Muscle layer of colon (tissue), 2 donors: ENCODE results near the gene ABHD17C.

Experiments
- H3K27ac ChIP-seq: one replicate; pipeline ENCODE4 v1.7.0; 2013; ENCODE audit warnings: low read depth, mild to moderate bottlenecking, low read length, moderate library complexity
- H3K27me3 ChIP-seq, 2 donors: one replicate each; pipeline ENCODE4 v1.7.0; 2013; ENCODE audit warnings: low read length in 2 of 2, mild to moderate bottlenecking in 2 of 2; ENCODE audit not compliant: insufficient read depth in 2 of 2, control insufficient read depth in 1 of 2
- H3K36me3 ChIP-seq: one replicate; pipeline ENCODE4 v1.7.0; 2013; ENCODE audit warnings: mild to moderate bottlenecking, low read length; ENCODE audit not compliant: insufficient read depth
- H3K4me1 ChIP-seq: one replicate; pipeline ENCODE4 v1.7.0; 2013; ENCODE audit warnings: mild to moderate bottlenecking, low read length; ENCODE audit not compliant: insufficient read depth
- H3K4me3 ChIP-seq, 2 donors: one replicate each; pipeline ENCODE4 v1.7.0; 2013; ENCODE audit warnings: low read length in 2 of 2, low read depth in 1 of 2, mild to moderate bottlenecking in 1 of 2, moderate library complexity in 1 of 2
- H3K9ac ChIP-seq: one replicate; pipeline ENCODE4 v1.7.0; 2013; ENCODE audit warnings: low read length
- H3K9me3 ChIP-seq: one replicate; pipeline ENCODE4 v1.7.0; 2013; ENCODE audit warnings: mild to moderate bottlenecking, low read length
- donor health status: abdominal sarcoma.
- donor health status: Adenocarcinoma of cecum.

Gene ABHD17C

DNA sequence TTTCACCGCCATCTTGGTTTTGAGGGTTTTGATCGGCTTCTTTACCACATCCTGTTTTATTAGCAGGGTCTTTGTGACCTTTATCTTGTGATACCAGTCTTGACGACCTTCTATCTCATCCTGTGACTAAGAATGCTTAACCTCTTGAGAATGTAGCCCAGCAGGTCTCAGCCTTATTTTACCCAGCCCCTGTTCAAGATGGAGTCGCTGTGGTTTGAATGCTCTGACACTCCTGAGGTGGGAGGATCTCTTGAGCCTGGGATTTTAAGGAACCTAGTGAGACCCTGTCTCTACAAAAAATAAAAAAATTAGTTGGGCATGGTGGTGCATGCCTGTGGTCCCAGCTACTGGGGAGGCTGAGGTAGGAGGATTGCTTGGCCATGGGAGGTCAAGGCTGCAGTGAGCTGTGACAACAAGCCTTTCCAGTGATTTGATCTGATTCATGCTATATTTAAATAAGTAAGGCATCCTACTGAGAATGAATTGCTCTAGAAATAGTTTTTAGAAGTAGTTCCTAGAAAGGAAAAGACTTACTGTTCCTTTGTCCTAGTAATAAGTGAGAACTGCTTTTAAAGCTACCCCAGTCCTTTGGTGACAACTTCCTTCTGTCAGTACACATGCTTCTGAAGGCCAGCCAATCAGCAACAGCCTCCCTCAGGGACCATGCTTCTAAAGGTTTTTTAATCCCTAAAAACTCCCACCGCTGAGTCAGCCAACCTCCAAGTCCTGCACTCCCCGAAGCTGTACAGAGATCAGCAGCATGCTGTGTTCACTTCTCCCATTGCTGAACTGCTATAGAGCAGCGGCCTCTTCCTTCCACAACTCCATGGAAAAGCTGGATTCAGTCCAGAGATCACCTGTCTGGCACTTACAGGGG lies 75.0 kb downstream of the ABHD17C start:
- H3K36me3 ChIP-seq = no peaks in the 10 kb centered on the region
- no peaks in the 10 kb centered on the region for H3K27me3 ChIP-seq
- H3K4me1 ChIP-seq = no peaks in the 10 kb centered on the region
- no peak overlapping the region for H3K27ac ChIP-seq
- H3K9ac ChIP-seq = no peak overlapping the region
- no peak overlapping the region for H3K4me3 ChIP-seq
- H3K9me3 ChIP-seq = no peaks in the 10 kb centered on the region

DNA sequence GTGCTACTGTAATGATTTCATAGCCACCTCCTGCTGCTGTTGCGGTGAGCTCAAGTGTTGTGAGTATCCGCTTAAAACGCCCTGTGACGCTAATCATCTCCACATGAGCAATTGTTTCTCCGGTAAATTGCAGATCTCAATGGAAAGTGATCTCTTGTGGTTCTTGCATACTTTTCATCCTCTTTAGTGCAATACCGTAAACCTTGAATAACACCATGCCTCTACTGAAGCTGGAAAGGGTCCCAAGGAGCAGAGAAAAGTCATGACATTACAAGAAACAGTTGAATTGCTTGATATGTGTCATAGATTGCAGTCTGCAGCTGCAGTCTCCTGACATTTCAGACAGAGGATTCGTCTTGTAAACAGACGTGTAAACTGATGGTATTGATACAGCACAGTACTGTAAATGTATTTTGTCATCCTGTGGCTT lies 78.0 kb downstream of the ABHD17C start:
- H3K9me3 ChIP-seq = no peaks in the 10 kb centered on the region
- H3K36me3 ChIP-seq = no peaks in the 10 kb centered on the region
- H3K9ac ChIP-seq = no peak overlapping the region
- no peaks in the 10 kb centered on the region for H3K4me1 ChIP-seq
- no peak overlapping the region for H3K4me3 ChIP-seq
- peaks cover 5 to 9% of the 10 kb centered on the region in 2 donors for H3K27me3 ChIP-seq
- H3K27ac ChIP-seq = no peak overlapping the region

DNA sequence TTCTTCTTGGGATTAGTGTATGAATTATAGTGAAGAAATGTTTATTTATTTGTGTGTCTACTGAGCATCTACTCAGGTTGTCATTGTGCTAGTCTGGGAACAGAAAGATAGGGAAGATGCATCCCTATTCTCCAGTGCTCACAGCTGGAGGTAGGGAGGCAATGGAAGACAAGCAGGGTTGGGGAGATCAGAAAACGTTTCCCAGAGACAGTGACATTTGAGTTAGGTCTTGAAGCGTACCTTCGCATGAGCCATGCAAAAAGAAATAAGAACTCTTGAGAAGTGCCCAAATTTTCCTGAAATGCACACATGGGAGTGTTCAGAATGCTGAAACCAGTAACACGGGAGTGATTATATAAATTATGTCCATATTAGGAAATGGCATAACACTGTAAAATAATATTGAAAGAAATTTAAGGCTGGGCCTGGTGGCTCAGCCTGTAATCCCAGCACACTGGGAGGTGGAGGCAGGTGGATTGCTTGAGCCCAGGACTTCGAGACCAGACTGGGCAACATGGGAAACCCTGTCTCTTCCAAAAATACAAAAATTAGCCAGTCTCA lies 78.8 kb downstream of the ABHD17C start:
- H3K4me1 ChIP-seq = peaks cover 6% of the 10 kb centered on the region
- H3K9ac ChIP-seq = no peak overlapping the region
- H3K9me3 ChIP-seq = no peaks in the 10 kb centered on the region
- H3K36me3 ChIP-seq = no peaks in the 10 kb centered on the region
- H3K4me3 ChIP-seq = no peak overlapping the region
- H3K27ac ChIP-seq = no peak overlapping the region
- peaks cover 6 to 14% of the 10 kb centered on the region in 2 donors for H3K27me3 ChIP-seq

DNA sequence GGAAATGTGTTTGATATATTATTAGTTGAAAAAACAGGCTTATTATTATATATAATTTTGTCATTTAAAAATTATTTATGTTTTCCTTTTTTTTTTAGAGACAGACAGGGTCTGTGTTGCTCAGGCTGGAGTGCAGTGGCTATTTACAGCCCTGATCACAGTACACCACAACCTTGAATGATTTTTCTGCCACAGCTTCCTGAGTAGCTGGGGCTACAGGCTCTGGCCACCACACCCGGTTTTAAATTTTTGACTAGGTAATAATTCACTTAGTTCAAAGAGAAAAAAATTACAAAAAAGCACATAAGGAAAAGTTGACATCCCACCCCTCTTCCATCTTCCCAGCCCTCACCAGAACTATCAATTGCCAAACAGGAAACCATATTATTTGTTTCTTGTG lies 79.4 kb downstream of the ABHD17C start:
- Histone ChIP-seq H3K27me3 (peaks cover 7 to 14% of the 10 kb centered on the region in 2 donors), H3K27ac (no peak overlapping the region), H3K9ac (no peak overlapping the region)

DNA sequence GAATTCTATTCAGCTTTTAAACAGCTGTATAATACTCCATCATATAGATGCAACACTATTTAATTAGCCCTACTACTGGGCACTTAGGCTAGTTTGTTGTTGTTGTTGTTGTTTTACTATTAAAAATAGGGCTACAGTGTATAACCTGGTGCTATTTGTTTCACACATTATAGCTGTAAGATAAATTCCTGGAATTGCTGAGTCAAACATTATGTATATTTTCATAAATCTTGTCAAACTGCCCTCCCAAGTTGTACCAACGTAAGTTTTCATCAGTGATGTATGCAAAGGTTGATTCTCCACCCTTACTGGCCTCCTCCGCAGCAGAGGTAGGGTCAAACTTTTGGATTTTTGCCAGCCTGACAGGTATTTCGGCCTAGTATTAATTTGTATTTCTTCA lies 80.2 kb downstream of the ABHD17C start:
- Histone ChIP-seq H3K27me3 (peaks cover 14 to 16% of the 10 kb centered on the region in 2 donors), H3K36me3 (no peaks in the 10 kb centered on the region), H3K4me1 (peaks cover 15% of the 10 kb centered on the region), H3K4me3 (no peak overlapping the region), H3K9ac (no peak overlapping the region), H3K27ac (no peak overlapping the region), H3K9me3 (no peaks in the 10 kb centered on the region)

More for the DNA sequence above, 79.4 kb downstream of the ABHD17C start:
- no peak overlapping the region for H3K4me3 ChIP-seq
- no peaks in the 10 kb centered on the region for H3K9me3 ChIP-seq
- no peaks in the 10 kb centered on the region for H3K36me3 ChIP-seq
- H3K4me1 ChIP-seq = peaks cover 7% of the 10 kb centered on the region

DNA sequence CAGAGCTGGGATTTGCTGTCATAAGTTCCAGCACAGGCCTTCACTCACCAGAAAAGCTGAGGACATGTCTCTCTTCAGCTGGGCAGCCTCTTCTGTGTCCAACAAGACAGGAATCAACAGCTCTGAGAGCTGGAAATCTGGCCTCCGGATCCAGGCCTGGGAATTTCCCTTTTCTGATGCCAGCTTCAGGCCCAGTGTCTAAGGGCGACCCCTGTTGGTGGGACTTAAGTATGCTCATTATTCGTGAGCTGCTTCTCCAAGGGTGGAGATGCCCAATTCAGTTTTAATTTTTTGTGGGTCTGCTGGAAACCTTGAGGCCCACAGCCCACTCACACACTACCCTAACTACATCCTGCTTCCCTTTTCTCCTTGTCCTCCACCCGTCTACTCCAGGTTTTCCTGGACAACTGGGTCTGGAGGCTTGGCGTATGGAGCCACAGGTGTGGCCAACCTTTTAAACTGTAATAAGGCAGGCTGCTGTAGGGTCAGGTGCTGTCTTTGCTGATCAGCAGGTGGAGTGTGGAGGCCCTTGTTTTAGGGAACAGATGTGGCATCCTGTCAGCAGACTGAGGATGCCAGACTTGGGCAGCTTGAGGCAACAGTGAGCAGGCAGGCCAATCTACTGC lies 81.4 kb downstream of the ABHD17C start:
- no peak overlapping the region for H3K4me3 ChIP-seq
- peaks cover 14 to 19% of the 10 kb centered on the region in 2 donors for H3K27me3 ChIP-seq
- H3K9ac ChIP-seq = no peak overlapping the region
- H3K27ac ChIP-seq = peak overlapping the region; percentile 31
- no peaks in the 10 kb centered on the region for H3K36me3 ChIP-seq
- no peaks in the 10 kb centered on the region for H3K9me3 ChIP-seq
- H3K4me1 ChIP-seq = peaks cover 20% of the 10 kb centered on the region

DNA sequence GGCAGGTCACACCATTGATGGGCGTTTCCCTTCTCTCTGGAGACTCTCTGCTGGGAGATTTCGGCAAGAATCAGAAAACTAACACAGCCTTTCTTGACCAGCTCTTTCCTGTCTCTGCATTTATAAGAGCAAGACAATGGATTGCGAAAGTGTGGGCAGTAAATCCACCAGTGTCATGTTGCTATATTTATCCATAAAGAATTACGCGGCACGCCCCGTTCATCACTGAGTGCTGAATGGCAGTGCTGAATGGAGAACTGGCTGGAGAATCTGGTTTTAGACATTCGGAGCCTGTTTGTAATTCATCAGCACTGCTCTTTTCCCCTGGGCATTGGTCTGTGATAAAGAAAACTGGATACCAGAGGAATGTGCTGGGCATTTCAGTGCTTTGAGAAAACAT lies 82.0 kb downstream of the ABHD17C start:
- Histone ChIP-seq H3K27ac (no peak overlapping the region), H3K9ac (no peak overlapping the region)

DNA sequence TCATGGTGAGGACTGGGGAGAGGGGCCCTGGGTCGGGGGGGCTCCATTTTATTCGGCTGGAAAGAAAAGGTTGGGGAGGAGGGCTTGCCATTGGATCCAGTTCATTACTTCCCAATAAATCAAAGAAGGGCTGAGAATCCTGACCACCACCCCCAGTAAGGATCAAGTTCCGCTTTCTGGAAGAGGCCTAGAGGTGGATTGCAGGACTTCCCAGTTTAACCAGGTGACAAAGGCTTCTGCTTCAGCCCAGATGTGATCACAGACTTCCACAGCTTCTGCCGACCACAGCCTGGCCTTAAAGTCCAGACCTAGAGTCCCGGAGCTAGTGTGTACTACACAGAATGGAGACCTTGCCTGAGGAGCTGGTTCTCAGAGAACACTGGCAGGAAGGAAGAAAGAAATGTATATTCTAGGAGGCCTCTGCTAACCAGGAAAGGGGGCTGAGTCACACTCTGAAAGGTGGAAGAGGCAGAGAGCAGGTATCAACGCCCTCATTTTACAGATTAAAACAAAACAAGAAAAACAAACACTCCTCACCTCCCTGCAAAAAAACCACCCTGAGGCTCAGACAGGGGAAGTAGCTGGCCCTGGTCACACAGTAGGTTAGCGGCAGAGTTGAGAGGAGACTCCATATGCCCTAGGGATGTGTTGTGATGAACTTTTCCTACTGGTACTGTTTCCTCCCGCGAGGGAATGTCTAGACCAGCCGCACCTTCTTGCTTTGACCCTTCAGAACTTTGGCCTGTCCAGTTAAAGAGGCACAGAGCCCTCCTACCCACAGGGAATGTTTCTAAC lies 82.9 kb downstream of the ABHD17C start:
- Histone ChIP-seq H3K36me3 (no peaks in the 10 kb centered on the region), H3K4me3 (no peak overlapping the region), H3K9ac (no peak overlapping the region), H3K27me3 (peaks cover 14 to 19% of the 10 kb centered on the region in 2 donors), H3K9me3 (no peaks in the 10 kb centered on the region), H3K4me1 (peaks cover 20% of the 10 kb centered on the region), H3K27ac (no peak overlapping the region)

More for the DNA sequence above, 82.0 kb downstream of the ABHD17C start:
- Histone ChIP-seq H3K9me3 (no peaks in the 10 kb centered on the region), H3K4me3 (no peak overlapping the region), H3K36me3 (no peaks in the 10 kb centered on the region), H3K4me1 (peaks cover 20% of the 10 kb centered on the region), H3K27me3 (peaks cover 14 to 19% of the 10 kb centered on the region in 2 donors)

DNA sequence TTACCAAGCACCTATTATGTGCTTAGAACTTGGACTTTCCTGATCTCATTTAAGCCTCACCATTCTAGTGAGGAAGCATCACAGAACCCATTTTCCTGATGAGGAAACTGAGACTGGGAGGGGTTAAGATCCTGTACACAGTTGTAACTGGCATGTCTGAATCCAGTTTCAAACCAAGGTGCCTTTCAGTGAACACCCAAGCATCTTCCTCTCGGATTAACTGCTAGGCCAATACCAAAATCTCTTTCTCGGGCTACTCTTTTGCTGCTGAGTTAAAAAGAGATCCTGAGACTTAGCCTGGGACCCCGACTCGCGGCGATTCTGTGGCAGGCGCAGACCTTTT lies 83.5 kb downstream of the ABHD17C start:
- Histone ChIP-seq H3K4me3 (peak overlapping the region; percentile 28 to 54), H3K9ac (no peak overlapping the region)

DNA sequence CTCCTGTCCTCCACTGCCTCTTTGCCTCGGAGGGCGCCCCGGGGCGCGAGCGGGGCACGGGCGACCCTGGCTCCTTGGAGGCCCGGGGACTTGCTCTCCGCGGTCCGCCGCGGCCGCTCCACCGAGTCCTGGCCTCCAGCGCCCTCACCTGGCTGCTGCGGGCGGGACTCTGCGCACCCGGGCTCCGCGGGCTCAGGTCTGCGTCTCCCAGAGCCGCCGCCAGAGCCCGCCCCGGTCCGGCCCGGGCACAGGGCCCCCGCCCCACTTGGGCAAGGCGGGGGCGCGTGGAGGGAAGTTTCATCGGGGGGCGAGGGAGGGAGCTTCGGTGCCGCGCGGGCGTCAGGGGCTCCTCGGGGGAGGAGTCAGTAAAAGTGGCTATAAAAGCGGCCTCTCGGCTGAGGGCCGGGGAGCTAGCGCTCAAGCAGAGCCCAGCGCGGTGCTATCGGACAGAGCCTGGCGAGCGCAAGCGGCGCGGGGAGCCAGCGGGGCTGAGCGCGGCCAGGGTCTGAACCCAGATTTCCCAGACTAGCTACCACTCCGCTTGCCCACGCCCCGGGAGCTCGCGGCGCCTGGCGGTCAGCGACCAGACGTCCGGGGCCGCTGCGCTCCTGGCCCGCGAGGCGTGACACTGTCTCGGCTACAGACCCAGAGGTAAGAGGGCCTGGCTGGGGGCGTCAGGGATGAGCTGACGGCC lies 84.0 kb downstream of the ABHD17C start, which contains the start of gene CEMIP:
Gene CEMIP (plus strand): TSS at position 407 of the 694 bp plus-strand sequence. CDS start 94,510 bp downstream, outside the sequence.
- no peak within 1 kb of the TSS for H3K9ac ChIP-seq
- peaks cover 14 to 19% of the 10 kb centered on the region in 2 donors for H3K27me3 ChIP-seq
- H3K9me3 ChIP-seq = no peaks in the 10 kb centered on the region
- H3K4me1 ChIP-seq = peaks cover 20% of the 10 kb centered on the region
- H3K4me3 ChIP-seq = peak within 1 kb of the TSS; percentile 54 to 62
- H3K36me3 ChIP-seq = no peaks in the 10 kb centered on the region
- H3K27ac ChIP-seq = no peak within 1 kb of the TSS

More for the DNA sequence above, 83.5 kb downstream of the ABHD17C start:
- H3K27ac ChIP-seq = no peak overlapping the region
- H3K27me3 ChIP-seq = peaks cover 14 to 19% of the 10 kb centered on the region in 2 donors
- no peaks in the 10 kb centered on the region for H3K36me3 ChIP-seq
- H3K9me3 ChIP-seq = no peaks in the 10 kb centered on the region
- H3K4me1 ChIP-seq = peaks cover 20% of the 10 kb centered on the region
